Measurements from ENCODE around the gene PRPF31. TPM values are rescaled to one million over a fixed set of nuclear protein-coding genes. Genes with fewer than 3 reads are reported as not detected.
A peak's percentile ranks its signal among the peaks of the same experiment; 100 is the strongest.

The PRPF31 gene
- total and polyA plus RNA-seq, 2 of the 13 experiments (the other 11 are each of a cell fraction or from before 2014, with no cell fraction given) = 23.8 to 63.8 TPM

- TF ChIP-seq HOXA7 (CRISPR knock-in tag; IDR thresholded peaks at IDR 0.05) = no peak
- peak; percentile 70; the same call in 1 of the 2 replicates for TF ChIP-seq THAP8 (CRISPR knock-in tag; IDR thresholded peaks at IDR 0.05; ENCODE audit: borderline replicate concordance)
- TF ChIP-seq RFXAP (CRISPR knock-in tag; IDR thresholded peaks at IDR 0.05; ENCODE audit: borderline replicate concordance) = peak; percentile 57; the same call in 1 of the 2 replicates
- no peak for TF ChIP-seq MTF2 (CRISPR knock-in tag; IDR thresholded peaks at IDR 0.05; ENCODE audit: borderline replicate concordance)
- no peak for TF ChIP-seq ZNF496 (CRISPR knock-in tag; IDR thresholded peaks at IDR 0.05; ENCODE audit: insufficient replicate concordance)
- TF ChIP-seq ZFX (CRISPR knock-in tag; IDR thresholded peaks at IDR 0.05; ENCODE audit: low read depth) = peak; percentile 79
- TF ChIP-seq IRF1 (CRISPR knock-in tag; IDR thresholded peaks at IDR 0.05; ENCODE audit: low read depth) = no peak
- no peak for TF ChIP-seq ZNF652 (CRISPR knock-in tag; IDR thresholded peaks at IDR 0.05; ENCODE audit: borderline replicate concordance, low read depth)
- peak; percentile 13; the same call in 1 of the 2 replicates for TF ChIP-seq ZNF205 (CRISPR knock-in tag; IDR thresholded peaks at IDR 0.05)
- no peak for TF ChIP-seq ZNF317 (CRISPR knock-in tag; IDR thresholded peaks at IDR 0.05)
- TF ChIP-seq POGK (CRISPR knock-in tag; conservative IDR thresholded peaks at IDR 0.05) = 0 out of 2 replicates have a peak, but pooled peaks have one; percentile 17
- TF ChIP-seq SIN3B (IDR thresholded peaks at IDR 0.05; ENCODE audit: low read length) = no peak; the same call in 1 of the 2 replicates
- TF ChIP-seq NFKB2 (CRISPR knock-in tag; IDR thresholded peaks at IDR 0.05; ENCODE audit: borderline replicate concordance) = no peak
- TF ChIP-seq, protein P1, sequence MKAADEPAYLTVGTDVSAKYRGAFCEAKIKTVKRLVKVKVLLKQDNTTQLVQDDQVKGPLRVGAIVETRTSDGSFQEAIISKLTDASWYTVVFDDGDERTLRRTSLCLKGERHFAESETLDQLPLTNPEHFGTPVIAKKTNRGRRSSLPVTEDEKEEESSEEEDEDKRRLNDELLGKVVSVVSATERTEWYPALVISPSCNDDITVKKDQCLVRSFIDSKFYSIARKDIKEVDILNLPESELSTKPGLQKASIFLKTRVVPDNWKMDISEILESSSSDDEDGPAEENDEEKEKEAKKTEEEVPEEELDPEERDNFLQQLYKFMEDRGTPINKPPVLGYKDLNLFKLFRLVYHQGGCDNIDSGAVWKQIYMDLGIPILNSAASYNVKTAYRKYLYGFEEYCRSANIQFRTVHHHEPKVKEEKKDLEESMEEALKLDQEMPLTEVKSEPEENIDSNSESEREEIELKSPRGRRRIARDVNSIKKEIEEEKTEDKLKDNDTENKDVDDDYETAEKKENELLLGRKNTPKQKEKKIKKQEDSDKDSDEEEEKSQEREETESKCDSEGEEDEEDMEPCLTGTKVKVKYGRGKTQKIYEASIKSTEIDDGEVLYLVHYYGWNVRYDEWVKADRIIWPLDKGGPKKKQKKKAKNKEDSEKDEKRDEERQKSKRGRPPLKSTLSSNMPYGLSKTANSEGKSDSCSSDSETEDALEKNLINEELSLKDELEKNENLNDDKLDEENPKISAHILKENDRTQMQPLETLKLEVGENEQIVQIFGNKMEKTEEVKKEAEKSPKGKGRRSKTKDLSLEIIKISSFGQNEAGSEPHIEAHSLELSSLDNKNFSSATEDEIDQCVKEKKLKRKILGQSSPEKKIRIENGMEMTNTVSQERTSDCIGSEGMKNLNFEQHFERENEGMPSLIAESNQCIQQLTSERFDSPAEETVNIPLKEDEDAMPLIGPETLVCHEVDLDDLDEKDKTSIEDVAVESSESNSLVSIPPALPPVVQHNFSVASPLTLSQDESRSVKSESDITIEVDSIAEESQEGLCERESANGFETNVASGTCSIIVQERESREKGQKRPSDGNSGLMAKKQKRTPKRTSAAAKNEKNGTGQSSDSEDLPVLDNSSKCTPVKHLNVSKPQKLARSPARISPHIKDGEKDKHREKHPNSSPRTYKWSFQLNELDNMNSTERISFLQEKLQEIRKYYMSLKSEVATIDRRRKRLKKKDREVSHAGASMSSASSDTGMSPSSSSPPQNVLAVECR (CRISPR knock-in tag; IDR thresholded peaks at IDR 0.05; ENCODE audit: borderline replicate concordance) = peak; percentile 40
- TF ChIP-seq, protein P2, sequence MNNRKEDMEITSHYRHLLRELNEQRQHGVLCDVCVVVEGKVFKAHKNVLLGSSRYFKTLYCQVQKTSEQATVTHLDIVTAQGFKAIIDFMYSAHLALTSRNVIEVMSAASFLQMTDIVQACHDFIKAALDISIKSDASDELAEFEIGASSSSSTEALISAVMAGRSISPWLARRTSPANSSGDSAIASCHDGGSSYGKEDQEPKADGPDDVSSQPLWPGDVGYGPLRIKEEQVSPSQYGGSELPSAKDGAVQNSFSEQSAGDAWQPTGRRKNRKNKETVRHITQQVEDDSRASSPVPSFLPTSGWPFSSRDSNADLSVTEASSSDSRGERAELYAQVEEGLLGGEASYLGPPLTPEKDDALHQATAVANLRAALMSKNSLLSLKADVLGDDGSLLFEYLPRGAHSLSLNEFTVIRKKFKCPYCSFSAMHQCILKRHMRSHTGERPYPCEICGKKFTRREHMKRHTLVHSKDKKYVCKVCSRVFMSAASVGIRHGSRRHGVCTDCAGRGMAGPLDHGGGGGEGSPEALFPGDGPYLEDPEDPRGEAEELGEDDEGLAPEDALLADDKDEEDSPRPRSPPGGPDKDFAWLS (CRISPR knock-in tag; IDR thresholded peaks at IDR 0.05; ENCODE audit: borderline replicate concordance) = no peak
- TF ChIP-seq DMAP1 (CRISPR knock-in tag; IDR thresholded peaks at IDR 0.05) = no peak
- TF ChIP-seq THAP11 (CRISPR knock-in tag; IDR thresholded peaks at IDR 0.05) = no peak; the same call in 1 of the 2 replicates
- TF ChIP-seq SCMH1 (CRISPR knock-in tag; IDR thresholded peaks at IDR 0.05; ENCODE audit: borderline replicate concordance) = no peak
Measured at GRCh38 chr19:54137699-54138488, 22.3 kb downstream of the PRPF31 start, which contains the start of gene CNOT3 (continued).
